ENCODE data around the gene ITSN1. TPM values are rescaled to one million over a fixed set of nuclear protein-coding genes. Genes with fewer than 3 reads are reported as not detected.

The ITSN1 gene
- total and polyA plus RNA-seq, 2 of the 13 experiments (the other 11 are each of a cell fraction or from before 2014, with no cell fraction given), result 26.1 to 33.8 TPM

- TF ChIP-seq KIAA2018 (CRISPR knock-in tag; IDR thresholded peaks at IDR 0.05; ENCODE audit: borderline replicate concordance) (no peak), ZNF30 (CRISPR knock-in tag; IDR thresholded peaks at IDR 0.05) (no peak)
Measured at GRCh38 chr21:33820230-33820770, 178.0 kb downstream of the ITSN1 start (continued).

- POLR2A ChIA-PET, result no interaction called here
- BruUV-seq (replicated peaks), result no TSS peak
Measured at GRCh38 chr21:33820798-33821197, 178.5 kb downstream of the ITSN1 start.

More at GRCh38 chr21:33820798-33821197, 178.5 kb downstream of the ITSN1 start:
- Histone ChIP-seq H3K36me3 (replicated peaks in 1 of 2; ENCODE audit: control insufficient read depth in 1 of 2, insufficient read depth in 2 of 2, low read length in 2 of 2) (peaks cover 1 to 30% of the 10 kb centered on the region in 2 experiments; a peak in 4 of 5 replicates), H3K27me3 (ENCODE audit: control insufficient read depth in 1 of 2, insufficient read depth in 2 of 2, low read length in 2 of 2) (no peaks in the 10 kb centered on the region), H4K20me1 (ENCODE audit: insufficient read depth, low read length) (no peaks in the 10 kb centered on the region), H2AFZ (ENCODE audit: low read length) (no peak overlapping the region), H3K9me3 (ENCODE audit: low read length) (no peaks in the 10 kb centered on the region), H3K79me2 (ENCODE audit: insufficient read depth, low read length) (no peaks in the 10 kb centered on the region), H3K4me2 (ENCODE audit: low read depth, low read length) (no peak overlapping the region), H3K4me1 (ENCODE audit: insufficient read depth, low read length) (peaks cover 13% of the 10 kb centered on the region), H3K27ac (ENCODE audit: extremely low read length, insufficient read depth, low read length) (no peak overlapping the region), H3K4me3 (replicated peaks in 1 of 3; ENCODE audit: insufficient read depth in 1 of 3, low read depth in 2 of 3, low read length in 3 of 3) (no peak overlapping the region), H3K9ac (ENCODE audit: insufficient read depth, low read depth, low read length) (no peak overlapping the region)
- FAIRE-seq, result no peak
- no peak for ATAC-seq
- intact Hi-C loops (cut with micrococcal nuclease; ENCODE audit: unreplicated experiment) (no loop called here), in situ Hi-C loops (cut with HindIII; ENCODE audit: extremely low pct_ligation_motif_present, low pct_unique_long_range_greater_than_20kb) (no loop called here)
- 71% methylated on average over 2 of the region's 2 CpGs for WGBS (ENCODE audit: low lambda C conversion rate)
- TF ChIP-seq ATF1 (CRISPR knock-in tag; IDR thresholded peaks at IDR 0.05) (no peak), GTF3A (CRISPR knock-in tag; conservative IDR thresholded peaks at IDR 0.05) (no peak), TBX2 (CRISPR knock-in tag; IDR thresholded peaks at IDR 0.05; ENCODE audit: borderline replicate concordance) (no peak), FOXA3 (CRISPR knock-in tag; IDR thresholded peaks at IDR 0.05) (no peak), ZNF790 (CRISPR knock-in tag; IDR thresholded peaks at IDR 0.05; ENCODE audit: borderline replicate concordance) (no peak), SRF (IDR thresholded peaks at IDR 0.05; ENCODE audit: low read depth, low read length) (no peak), REL (CRISPR knock-in tag; conservative IDR thresholded peaks at IDR 0.05) (no peak), ZSCAN21 (CRISPR knock-in tag; IDR thresholded peaks at IDR 0.05; ENCODE audit: borderline replicate concordance) (no peak), FOXM1 (CRISPR knock-in tag; IDR thresholded peaks at IDR 0.05) (no peak), TCF12 (IDR thresholded peaks at IDR 0.05) (no peak), TCF12 (CRISPR knock-in tag; IDR thresholded peaks at IDR 0.05) (no peak)
- CTCF ChIA-PET (ENCODE audit: low intra/inter-chr PET ratio, low total read pairs), result no interaction called here
- no peak for DNase-seq (ENCODE audit: low spot score)
